GM13976 (cell line): ENCODE data around the gene ANKRD55.
"Not testable (repeated sequence)": the region's sequence is repeated elsewhere in the genome, so short reads cannot be mapped to it uniquely, and the experiment has no call there.

ENCODE experiments used
- DNase-seq: peaks from one replicate; pipeline ENCODE4 v3.0.0; 2012; ENCODE audit warnings: low spot score
- CTCF ChIP-seq: IDR thresholded peaks from 2 replicates; pipeline ENCODE4 v1.5.1; 2012; ENCODE audit warnings: borderline replicate concordance, mild to moderate bottlenecking; ENCODE audit not compliant: insufficient read depth; ENCODE audit errors: extremely low read depth, missing control alignments, control extremely low read depth
- in situ Hi-C: fragments of 300-500 bp; cut with MboI; formaldehyde crosslinking; loops from one replicate; pipeline ENCODE4 v1.12.0; 2022; ENCODE audit warnings: low sequenced_read_pairs, mixed read lengths, inconsistent platforms; ENCODE audit not compliant: unreplicated experiment

ANKRD55 gene

GRCh38 chr5:56247592-56247991 is 14.5 kb upstream of the ANKRD55 start:
- no peak for TF ChIP-seq CTCF
- DNase-seq = no peak
- in situ Hi-C loops = no loop called here

- no peak for TF ChIP-seq CTCF
Measured at GRCh38 chr5:56246769-56247168, 13.6 kb upstream of the ANKRD55 start.

GRCh38 chr5:56245481-56245880 is 12.4 kb upstream of the ANKRD55 start:
- DNase-seq = no peak
- in situ Hi-C loops = no loop called here
- TF ChIP-seq CTCF = no peak

More at GRCh38 chr5:56246769-56247168, 13.6 kb upstream of the ANKRD55 start:
- in situ Hi-C loops = no loop called here
- no peak for DNase-seq

- TF ChIP-seq CTCF = no peak
- DNase-seq = no peak
- in situ Hi-C loops = no loop called here
Measured at GRCh38 chr5:56244627-56245026, 11.5 kb upstream of the ANKRD55 start.

- DNase-seq, in situ Hi-C loops: not testable (repeated sequence)
Measured at GRCh38 chr5:56242271-56242670, 9.1 kb upstream of the ANKRD55 start.

GRCh38 chr5:56232538-56232937 is 592 bp downstream of the ANKRD55 start:
- in situ Hi-C loops = no loop called here
- no peak for DNase-seq
- TF ChIP-seq CTCF = no peak

- DNase-seq = no peak
- no peak for TF ChIP-seq CTCF
- in situ Hi-C loops = no loop called here
Measured at GRCh38 chr5:56230576-56230975, 2.6 kb downstream of the ANKRD55 start.
